NOMO-1 treated with dmso at 0.1 percent for 144 hours (cell line): ENCODE results near the gene FGF23.
"Not testable (repeated sequence)": the region's sequence is repeated elsewhere in the genome, so short reads cannot be mapped to it uniquely, and the experiment has no call there.

Experiments
- DNase-seq: peaks from one replicate; lab custom pipeline; 2025; ENCODE audit not compliant: unreplicated experiment; lab: John Stamatoyannopoulos, UW

Gene FGF23

DNA sequence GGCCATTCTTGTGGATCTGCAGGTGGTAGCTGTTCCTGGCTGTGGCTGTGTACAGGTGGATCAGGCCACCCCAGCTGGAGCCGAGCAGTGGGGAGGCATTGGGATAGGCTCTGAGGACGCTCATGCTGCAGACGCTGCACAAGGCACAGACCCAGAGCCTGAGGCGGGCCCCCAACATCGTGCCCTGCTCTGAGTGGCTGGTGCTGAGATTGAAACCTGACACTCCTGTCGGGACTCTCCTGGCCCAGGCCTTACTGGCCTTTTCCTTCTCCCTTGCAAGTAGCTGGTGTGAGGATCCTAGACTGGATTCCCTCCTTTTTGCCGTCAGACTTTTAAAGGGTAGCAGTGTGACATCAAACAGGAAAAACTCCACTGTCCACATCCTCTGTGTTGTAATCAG is at the start of gene FGF23:
Gene FGF23, minus strand, starts transcription at position 308 of the 400 bp plus-strand sequence. Its CDS starts 130 bp downstream, at position 178.
- DNase-seq, result no peak

DNA sequence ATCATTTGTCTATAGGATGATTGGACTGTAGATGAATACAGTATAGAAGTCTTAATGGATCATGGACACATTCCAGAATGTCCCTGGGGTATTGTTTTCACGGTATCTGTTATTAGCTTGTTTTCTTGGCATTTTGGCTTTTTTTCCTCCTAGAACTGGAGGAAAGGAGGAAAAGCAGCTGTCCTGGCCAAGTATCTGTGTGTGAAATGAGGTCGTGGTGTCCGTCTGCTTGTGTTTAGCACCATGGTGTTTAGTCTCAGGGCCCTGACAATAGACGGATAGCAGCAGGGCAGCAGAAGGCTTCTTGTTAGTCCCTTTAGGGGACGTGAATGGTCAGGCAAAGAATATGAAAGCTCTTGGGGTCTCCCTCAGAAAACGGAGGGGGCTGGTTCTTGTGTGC is 44.9 kb upstream of the FGF23 start:
- no peak for DNase-seq

- DNase-seq, result no peak
Observed at GRCh38 chr12:4423528-4424195, 44.1 kb upstream of the FGF23 start.

GRCh38 chr12:4422985-4423384 is 43.5 kb upstream of the FGF23 start:
- DNase-seq, result no peak

- DNase-seq, result no peak
Observed at GRCh38 chr12:4421590-4422031, 42.1 kb upstream of the FGF23 start.

GRCh38 chr12:4420138-4420670 is 40.7 kb upstream of the FGF23 start:
- DNase-seq, result no peak

- no peak for DNase-seq
Observed at GRCh38 chr12:4418913-4419312, 39.4 kb upstream of the FGF23 start.

DNA sequence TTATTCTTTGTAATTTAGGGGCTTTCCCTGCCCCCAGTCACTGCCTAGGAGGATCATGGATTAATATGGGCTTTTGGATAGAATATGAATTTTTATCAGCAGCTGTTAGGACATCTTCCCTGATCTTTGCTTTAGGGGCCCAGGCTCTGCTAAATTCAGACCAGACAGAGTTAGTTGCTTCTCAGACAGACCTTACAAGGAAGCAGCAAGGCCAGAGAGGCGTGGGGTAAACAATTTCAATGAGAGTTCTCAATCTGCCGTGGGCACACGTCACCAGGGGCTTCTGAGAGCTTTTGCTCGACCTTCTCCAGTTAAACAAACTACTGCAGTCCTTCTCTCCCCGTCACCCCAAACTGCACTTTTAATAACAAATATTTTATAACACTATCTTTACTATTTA is 38.4 kb upstream of the FGF23 start:
- no peak for DNase-seq

- DNase-seq, result no peak
Observed at GRCh38 chr12:4417455-4417854, 37.9 kb upstream of the FGF23 start.

- DNase-seq, result no peak
Observed at GRCh38 chr12:4416276-4416675, 36.8 kb upstream of the FGF23 start.

- DNase-seq, result no peak
Observed at GRCh38 chr12:4412465-4412864, 33.0 kb upstream of the FGF23 start.

- no peak for DNase-seq
Observed at GRCh38 chr12:4412056-4412455, 32.5 kb upstream of the FGF23 start.

- DNase-seq, result no peak
Observed at GRCh38 chr12:4407136-4407535, 27.6 kb upstream of the FGF23 start.

GRCh38 chr12:4404877-4405637 is 25.5 kb upstream of the FGF23 start:
- not testable (repeated sequence) for DNase-seq

DNA sequence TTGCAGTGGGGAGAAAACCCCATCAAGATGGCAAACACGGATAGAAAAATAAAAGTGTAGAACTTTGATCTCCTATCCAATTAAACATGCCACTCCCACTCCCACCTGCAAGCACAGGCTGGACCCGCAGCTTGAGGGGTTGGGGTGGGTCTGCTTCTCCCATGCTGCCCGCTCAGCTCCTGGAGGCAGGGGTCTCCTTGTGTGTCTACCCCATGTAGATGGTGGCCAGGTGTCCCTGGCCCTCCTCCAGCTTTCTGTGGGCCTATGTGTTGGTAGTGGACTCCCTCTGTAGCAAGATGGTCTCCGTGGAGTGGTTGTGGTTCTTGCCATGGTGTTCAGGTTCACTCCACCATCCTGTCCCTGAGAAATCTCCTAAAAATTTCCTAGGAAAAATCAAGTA is 23.5 kb upstream of the FGF23 start:
- no peak for DNase-seq

GRCh38 chr12:4401117-4401516 is 21.6 kb upstream of the FGF23 start:
- no peak for DNase-seq

DNA sequence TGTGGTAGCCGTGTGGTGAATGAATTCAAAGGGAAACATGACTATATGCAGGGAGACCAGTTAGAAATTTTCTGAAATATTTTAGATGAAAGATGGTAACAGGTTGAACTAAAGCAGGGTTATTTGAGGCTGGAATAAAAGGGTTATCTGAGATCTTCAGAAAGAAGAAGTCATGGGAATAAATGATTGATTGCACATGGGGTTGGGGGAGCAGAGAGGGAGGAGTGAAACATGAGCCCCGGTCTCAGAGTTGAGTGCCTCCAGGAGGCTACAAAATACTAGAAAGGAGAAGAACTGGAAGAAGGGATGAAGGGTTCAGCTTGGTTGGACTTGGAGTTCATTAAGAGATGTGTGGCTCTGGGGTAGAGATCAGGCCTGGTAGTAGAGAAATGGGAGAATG is 16.3 kb upstream of the FGF23 start:
- DNase-seq, result no peak

DNA sequence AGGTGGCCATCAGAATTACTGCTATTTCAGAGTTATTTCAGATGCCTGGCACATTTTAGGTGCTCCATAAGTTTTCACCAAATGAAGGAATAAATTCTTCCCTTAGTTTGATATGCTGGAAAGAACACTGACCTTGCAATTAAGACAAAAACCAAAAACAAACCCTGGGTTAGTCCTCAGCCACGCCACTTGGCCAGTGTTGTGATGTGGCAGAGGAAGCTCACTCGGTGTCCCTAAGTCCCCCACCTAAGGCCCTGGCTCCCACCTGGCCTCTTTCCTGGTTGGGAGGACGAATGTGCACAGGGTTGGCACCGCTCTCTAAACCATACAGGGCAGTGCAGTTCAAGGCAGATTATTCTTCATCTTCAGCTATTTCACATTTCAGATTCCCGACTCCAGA is 13.7 kb upstream of the FGF23 start:
- no peak for DNase-seq

DNA sequence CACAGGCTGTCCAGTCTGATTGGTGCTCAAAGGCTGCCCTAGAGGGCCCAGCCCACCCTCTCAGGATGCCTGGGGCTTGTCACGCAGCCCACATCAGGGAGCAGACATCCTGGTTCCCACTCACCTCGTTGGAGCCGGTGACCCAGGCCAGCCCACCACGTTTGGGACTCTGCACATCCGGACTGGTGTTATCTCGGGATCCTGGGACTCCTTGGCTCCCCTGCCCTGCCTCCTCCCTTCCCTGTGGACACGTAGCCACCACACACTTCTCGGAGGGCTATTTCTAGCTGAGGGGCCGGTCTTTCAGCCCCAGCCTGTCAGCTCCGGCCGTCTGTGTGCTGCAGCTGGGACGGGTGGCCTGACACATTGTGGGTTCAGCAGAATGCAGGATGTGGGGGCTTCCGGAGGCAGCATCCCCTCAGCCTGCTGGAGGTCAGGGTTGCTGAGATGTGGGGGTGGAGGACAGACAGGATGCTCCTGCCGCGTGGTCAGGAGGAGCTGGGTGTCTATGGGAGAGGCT is 12.8 kb upstream of the FGF23 start:
- no peak for DNase-seq

DNA sequence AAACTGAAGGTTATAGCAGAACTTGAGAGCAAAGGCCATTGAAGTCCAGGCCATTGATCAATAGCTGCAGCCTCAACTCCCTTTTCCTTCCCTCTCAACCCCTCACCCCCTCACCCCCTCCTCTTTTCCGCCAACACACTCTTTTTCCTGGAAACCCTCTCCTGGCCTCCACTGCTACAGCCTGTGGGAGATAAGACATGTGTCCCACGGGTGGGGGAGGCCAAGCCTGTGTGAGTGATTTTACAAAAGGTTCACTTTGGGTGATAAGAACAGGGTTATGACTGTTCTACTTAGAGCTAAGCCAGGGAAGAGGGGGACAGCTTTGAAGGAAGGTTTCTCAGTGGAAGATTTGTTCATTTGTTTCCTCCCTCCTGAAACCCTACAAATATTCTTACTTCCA is 9.2 kb upstream of the FGF23 start:
- DNase-seq, result no peak

- no peak for DNase-seq
Observed at GRCh38 chr12:4388032-4388431, 8.5 kb upstream of the FGF23 start.

DNA sequence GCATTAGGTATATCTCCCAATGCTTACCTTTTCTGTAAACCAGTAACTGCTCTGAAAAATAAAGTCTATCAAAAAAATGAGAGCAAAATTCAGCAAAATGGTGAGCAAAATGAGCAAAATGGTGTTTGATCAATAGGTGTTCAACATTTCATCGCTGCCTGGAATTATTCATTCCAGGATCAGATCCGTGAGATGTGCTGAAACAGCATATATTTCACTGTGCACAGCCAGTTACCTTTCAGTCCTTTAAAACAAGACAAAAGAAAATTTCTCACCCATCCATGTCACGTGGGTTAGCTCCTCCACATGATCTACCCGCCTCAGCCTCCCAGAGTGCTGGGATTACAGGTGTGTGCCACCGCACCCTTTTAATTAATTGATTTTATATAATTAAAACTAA is 8.1 kb upstream of the FGF23 start:
- no peak for DNase-seq
